ENCODE results near the gene CHPF.

DNA sequence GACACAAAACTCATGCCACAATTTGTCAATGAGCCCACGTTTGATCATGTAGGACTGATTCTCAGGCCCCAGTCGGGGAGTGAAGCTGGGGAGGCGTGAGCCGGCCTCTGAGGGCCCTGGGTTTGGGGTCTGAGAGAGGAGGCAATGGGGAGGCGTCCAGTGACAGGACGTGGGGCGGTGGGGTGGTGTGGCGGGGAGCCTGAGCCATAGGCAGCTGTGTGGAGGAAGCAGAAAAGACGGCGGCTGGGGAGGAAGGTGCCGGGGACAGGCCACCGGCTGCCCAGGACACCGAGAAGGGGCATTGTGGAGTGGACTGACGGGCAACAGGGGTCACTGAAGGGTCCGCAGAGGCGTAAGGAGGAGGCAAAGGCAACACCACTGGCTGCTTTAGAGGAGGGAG, 7.2 kb downstream of the CHPF start:
- TF ChIP-seq, protein P1, sequence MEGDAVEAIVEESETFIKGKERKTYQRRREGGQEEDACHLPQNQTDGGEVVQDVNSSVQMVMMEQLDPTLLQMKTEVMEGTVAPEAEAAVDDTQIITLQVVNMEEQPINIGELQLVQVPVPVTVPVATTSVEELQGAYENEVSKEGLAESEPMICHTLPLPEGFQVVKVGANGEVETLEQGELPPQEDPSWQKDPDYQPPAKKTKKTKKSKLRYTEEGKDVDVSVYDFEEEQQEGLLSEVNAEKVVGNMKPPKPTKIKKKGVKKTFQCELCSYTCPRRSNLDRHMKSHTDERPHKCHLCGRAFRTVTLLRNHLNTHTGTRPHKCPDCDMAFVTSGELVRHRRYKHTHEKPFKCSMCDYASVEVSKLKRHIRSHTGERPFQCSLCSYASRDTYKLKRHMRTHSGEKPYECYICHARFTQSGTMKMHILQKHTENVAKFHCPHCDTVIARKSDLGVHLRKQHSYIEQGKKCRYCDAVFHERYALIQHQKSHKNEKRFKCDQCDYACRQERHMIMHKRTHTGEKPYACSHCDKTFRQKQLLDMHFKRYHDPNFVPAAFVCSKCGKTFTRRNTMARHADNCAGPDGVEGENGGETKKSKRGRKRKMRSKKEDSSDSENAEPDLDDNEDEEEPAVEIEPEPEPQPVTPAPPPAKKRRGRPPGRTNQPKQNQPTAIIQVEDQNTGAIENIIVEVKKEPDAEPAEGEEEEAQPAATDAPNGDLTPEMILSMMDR (IDR thresholded peaks at IDR 0.05; ENCODE audit: insufficient read depth, low read length, poor library complexity, severe bottlenecking): no peak
- TF ChIP-seq EZH2phosphoT487 (conservative IDR thresholded peaks at IDR 0.05; ENCODE audit: low read length): no peak

All from SU-DHL-6 (cell line).